Uterus (tissue), 2 donors: ENCODE measurements around the gene HBP1.

Experiments used
- POLR2A ChIP-seq, 2 donors: fragments of 450-650 bp; IDR thresholded peaks; one replicate each; pipeline ENCODE4 v1.6.1; 2016; ENCODE audit warnings: antibody characterized with exemption in 2 of 2, mild to moderate bottlenecking in 1 of 2, moderate library complexity in 1 of 2
- TF ChIP-seq, protein P1 (sequence below), 4 experiments: fragments of 200-600 bp in 2 of 4; fragments of 450-650 bp in 2 of 4; sonication (generic) in 2 of 4; IDR thresholded peaks; one replicate each; pipeline ENCODE4 v1.5.1; 2016 to 2019; ENCODE audit warnings: antibody characterized with exemption in 4 of 4, mild to moderate bottlenecking in 2 of 4, moderate library complexity in 1 of 4

DNA sequence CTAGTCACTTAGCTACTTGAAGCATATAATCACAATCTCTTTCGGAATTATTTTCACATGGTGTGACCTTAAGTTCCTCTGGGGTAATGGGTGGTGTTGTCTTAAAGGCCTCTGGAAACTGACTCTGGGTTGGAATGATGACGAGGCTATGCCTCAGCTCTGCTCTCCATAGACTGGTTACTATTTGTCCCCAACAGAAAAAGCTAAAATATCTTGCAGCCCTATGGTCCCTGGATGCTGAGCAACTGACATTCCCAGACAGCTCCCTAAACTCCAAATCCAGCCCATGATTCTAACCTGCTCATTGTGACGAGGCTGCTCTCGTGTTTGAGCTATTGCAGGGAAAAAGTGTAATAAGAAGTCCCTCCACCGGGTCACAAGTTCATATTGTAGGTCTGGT, 51.6 kb downstream of the HBP1 start:
- TF ChIP-seq POLR2A (IDR thresholded peaks at IDR 0.05), result no peak
- TF ChIP-seq, protein P1, sequence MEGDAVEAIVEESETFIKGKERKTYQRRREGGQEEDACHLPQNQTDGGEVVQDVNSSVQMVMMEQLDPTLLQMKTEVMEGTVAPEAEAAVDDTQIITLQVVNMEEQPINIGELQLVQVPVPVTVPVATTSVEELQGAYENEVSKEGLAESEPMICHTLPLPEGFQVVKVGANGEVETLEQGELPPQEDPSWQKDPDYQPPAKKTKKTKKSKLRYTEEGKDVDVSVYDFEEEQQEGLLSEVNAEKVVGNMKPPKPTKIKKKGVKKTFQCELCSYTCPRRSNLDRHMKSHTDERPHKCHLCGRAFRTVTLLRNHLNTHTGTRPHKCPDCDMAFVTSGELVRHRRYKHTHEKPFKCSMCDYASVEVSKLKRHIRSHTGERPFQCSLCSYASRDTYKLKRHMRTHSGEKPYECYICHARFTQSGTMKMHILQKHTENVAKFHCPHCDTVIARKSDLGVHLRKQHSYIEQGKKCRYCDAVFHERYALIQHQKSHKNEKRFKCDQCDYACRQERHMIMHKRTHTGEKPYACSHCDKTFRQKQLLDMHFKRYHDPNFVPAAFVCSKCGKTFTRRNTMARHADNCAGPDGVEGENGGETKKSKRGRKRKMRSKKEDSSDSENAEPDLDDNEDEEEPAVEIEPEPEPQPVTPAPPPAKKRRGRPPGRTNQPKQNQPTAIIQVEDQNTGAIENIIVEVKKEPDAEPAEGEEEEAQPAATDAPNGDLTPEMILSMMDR (IDR thresholded peaks at IDR 0.05), result no peak
